ENCODE data around the gene SSH3. TPM values are rescaled to one million over a fixed set of nuclear protein-coding genes. Genes with fewer than 3 reads are reported as not detected.
"Not testable (repeated sequence)": the region's sequence is repeated elsewhere in the genome, so short reads cannot be mapped to it uniquely, and the experiment has no call there.

Gene SSH3
- total RNA-seq, 1 experiment from 2014 or later = 5.5 TPM

DNA sequence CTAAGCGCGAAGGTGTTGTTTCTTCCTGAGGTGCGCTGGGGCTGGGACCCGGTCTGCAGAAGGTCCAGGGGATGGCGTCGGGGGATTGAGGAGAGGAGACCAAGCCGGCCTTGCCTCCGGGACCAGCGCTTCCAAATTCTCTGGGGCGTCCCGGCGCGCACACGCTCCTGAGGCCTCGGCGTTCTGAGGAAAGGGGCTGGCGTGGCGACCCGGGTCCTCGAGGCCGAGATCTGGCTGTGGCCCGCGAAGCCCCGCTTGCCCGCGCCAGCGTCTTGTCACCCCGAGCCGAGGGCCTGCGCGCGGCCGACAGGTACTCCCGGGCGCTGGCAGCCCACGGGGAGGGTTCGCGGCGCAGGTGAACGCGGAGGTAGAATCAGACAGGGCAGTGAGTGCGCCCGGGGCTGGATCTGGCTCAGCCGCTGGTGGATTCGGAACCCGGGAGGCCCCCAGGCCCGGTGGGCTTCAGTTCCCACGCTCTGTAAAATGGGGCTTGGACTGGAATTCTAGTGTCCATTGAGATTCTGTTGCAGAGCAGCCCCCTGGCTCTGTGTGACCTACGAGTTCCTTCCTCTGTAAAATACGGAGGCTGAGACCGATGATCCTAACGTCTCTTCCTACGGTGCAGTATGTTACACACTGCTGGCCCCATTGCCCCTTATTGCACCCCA lies 14.7 kb downstream of the SSH3 start:
- Histone ChIP-seq H3K36me3 (ENCODE audit: insufficient read depth, low read length, poor library complexity, severe bottlenecking) (no peaks in the 10 kb centered on the region), H3K27ac (ENCODE audit: low read depth, low read length, poor library complexity, severe bottlenecking) (peak overlapping the region; percentile 76), H3K4me1 (ENCODE audit: insufficient read depth, low read length, poor library complexity, severe bottlenecking) (no peaks in the 10 kb centered on the region), H3K4me3 (ENCODE audit: low read depth, low read length, poor library complexity, severe bottlenecking) (peak overlapping the region; percentile 72), H3K9me3 (ENCODE audit: low read depth, low read length, poor library complexity, severe bottlenecking) (no peaks in the 10 kb centered on the region), H3K27me3 (replicated peaks; ENCODE audit: insufficient read depth, low read depth, low read length, poor library complexity) (no peaks in the 10 kb centered on the region)
- ChIA-PET POLR2A (ENCODE audit: low non-redundant PET) (no interaction called here), CTCF (interaction anchor here (0.6 to 2.0 kb wide), 15 partner anchors 28 to 265 kb away, joined by 3 to 76 read pairs (median 4); partner anchors contain the start of genes ANKRD13D, GRK2, KDM2A and PPP1CA)
- TSS peak; percentile 34 for BruUV-seq (replicated peaks)
- intact Hi-C loops (cut with micrococcal nuclease; ENCODE audit: unreplicated experiment) = loop anchor here (1.0 to 10.0 kb wide), 4 partner anchors 51 to 263 kb away; partner anchors contain the start of gene RHOD
- DNase-seq (ENCODE audit: low spot score) = no peak
- TF ChIP-seq EZH2 (IDR thresholded peaks at IDR 0.05; ENCODE audit: borderline replicate concordance, low read depth, low read length, poor library complexity, severe bottlenecking) (no peak), CTCF (conservative IDR thresholded peaks at IDR 0.05; ENCODE audit: low read depth, low read length) (no peak)

DNA sequence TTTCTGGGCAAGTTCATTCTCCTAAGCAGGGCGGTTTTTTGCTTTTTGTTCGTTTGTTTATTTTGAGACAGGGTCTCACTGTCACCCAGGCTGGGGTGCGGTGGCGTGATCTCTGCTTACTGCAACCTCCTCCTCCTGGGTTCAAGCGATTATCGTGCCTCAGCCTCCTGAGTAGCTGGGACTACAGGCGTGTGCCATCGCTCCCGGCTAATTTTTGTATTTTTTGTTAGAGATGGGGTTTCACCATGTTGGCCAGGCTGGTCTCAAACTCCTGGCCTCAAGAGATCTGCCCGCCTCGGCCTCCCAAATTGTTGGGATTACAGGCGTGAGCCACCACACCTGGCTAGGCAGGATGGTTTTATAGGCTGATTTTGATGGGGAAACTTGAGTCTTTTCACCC lies 15.5 kb downstream of the SSH3 start:
- H3K27ac ChIP-seq (ENCODE audit: low read depth, low read length, poor library complexity, severe bottlenecking); H3K4me1 ChIP-seq (ENCODE audit: insufficient read depth, low read length, poor library complexity, severe bottlenecking); H3K9me3 ChIP-seq (ENCODE audit: low read depth, low read length, poor library complexity, severe bottlenecking); CTCF ChIA-PET; POLR2A ChIA-PET (ENCODE audit: low non-redundant PET); H3K27me3 ChIP-seq (replicated peaks; ENCODE audit: insufficient read depth, low read depth, low read length, poor library complexity); DNase-seq (ENCODE audit: low spot score); H3K36me3 ChIP-seq (ENCODE audit: insufficient read depth, low read length, poor library complexity, severe bottlenecking); BruUV-seq (replicated peaks): not testable (repeated sequence)
- intact Hi-C loops (cut with micrococcal nuclease; ENCODE audit: unreplicated experiment) = loop anchor here (5.0 to 10.0 kb wide), 2 partner anchors 237 to 264 kb away; partner anchors contain the start of gene RHOD
- H3K4me3 ChIP-seq (ENCODE audit: low read depth, low read length, poor library complexity, severe bottlenecking) = peak overlapping the region; percentile 72

DNA sequence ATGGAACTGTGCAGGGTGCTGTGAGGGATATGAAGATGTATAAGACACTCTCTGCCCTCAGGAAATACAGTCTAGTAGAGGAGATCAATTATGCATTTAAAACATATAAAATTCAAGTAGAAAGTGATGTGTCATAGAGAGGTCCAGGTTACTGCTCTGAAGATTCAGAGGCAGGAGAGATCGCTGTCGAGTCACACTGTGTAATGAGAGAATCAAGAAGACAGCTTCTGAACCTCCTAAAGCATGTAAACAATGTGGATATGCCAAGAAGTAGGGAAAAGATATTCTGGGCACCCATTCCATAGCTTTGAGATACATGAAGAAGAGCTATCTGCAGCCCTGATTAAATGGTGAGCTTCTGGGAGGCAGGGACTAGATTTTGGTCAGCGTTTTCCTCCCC lies 16.7 kb downstream of the SSH3 start:
- no peak for DNase-seq (ENCODE audit: low spot score)
- TF ChIP-seq CTCF (conservative IDR thresholded peaks at IDR 0.05; ENCODE audit: low read depth, low read length) = no peak
- ChIA-PET POLR2A (ENCODE audit: low non-redundant PET) (no interaction called here), CTCF (interaction anchor here (0.9 kb wide), 1 partner anchor 31 kb away, joined by 3 read pairs; no protein-coding TSS in a partner anchor)
- Histone ChIP-seq H3K27me3 (replicated peaks; ENCODE audit: insufficient read depth, low read depth, low read length, poor library complexity) (no peaks in the 10 kb centered on the region), H3K4me1 (ENCODE audit: insufficient read depth, low read length, poor library complexity, severe bottlenecking) (no peaks in the 10 kb centered on the region), H3K27ac (ENCODE audit: low read depth, low read length, poor library complexity, severe bottlenecking) (no peak overlapping the region), H3K36me3 (ENCODE audit: insufficient read depth, low read length, poor library complexity, severe bottlenecking) (no peaks in the 10 kb centered on the region), H3K9me3 (ENCODE audit: low read depth, low read length, poor library complexity, severe bottlenecking) (no peaks in the 10 kb centered on the region), H3K4me3 (ENCODE audit: low read depth, low read length, poor library complexity, severe bottlenecking) (no peak overlapping the region)
- no TSS peak for BruUV-seq (replicated peaks)
- intact Hi-C loops (cut with micrococcal nuclease; ENCODE audit: unreplicated experiment) = no loop called here

- no peaks in the 10 kb centered on the region for H3K27me3 ChIP-seq (replicated peaks; ENCODE audit: insufficient read depth, low read depth, low read length, poor library complexity)
- H3K9me3 ChIP-seq (ENCODE audit: low read depth, low read length, poor library complexity, severe bottlenecking) = no peaks in the 10 kb centered on the region
- no peak overlapping the region for H3K4me3 ChIP-seq (ENCODE audit: low read depth, low read length, poor library complexity, severe bottlenecking)
- CTCF ChIA-PET = interaction anchor here (0.9 kb wide), 1 partner anchor 31 kb away, joined by 3 read pairs; no protein-coding TSS in a partner anchor
- no TSS peak for BruUV-seq (replicated peaks)
- no peak for DNase-seq (ENCODE audit: low spot score)
- H3K27ac ChIP-seq (ENCODE audit: low read depth, low read length, poor library complexity, severe bottlenecking) = no peak overlapping the region
- POLR2A ChIA-PET (ENCODE audit: low non-redundant PET) = no interaction called here
- no peaks in the 10 kb centered on the region for H3K36me3 ChIP-seq (ENCODE audit: insufficient read depth, low read length, poor library complexity, severe bottlenecking)
- no peaks in the 10 kb centered on the region for H3K4me1 ChIP-seq (ENCODE audit: insufficient read depth, low read length, poor library complexity, severe bottlenecking)
- no peak for TF ChIP-seq CTCF (conservative IDR thresholded peaks at IDR 0.05; ENCODE audit: low read depth, low read length)
- no peak for TF ChIP-seq EZH2 (IDR thresholded peaks at IDR 0.05; ENCODE audit: borderline replicate concordance, low read depth, low read length, poor library complexity, severe bottlenecking)
- intact Hi-C loops (cut with micrococcal nuclease; ENCODE audit: unreplicated experiment) = no loop called here
These were observed 17.4 kb downstream of the SSH3 start for GRCh38 chr11:67320691-67321090.

Data from A673 (cell line).